HCT116 (cell line): ENCODE results near the gene PRG2. TPM values are rescaled to one million over a fixed set of nuclear protein-coding genes. Genes with fewer than 3 reads are reported as not detected.

Source experiments
- ATAC-seq: fragments of 200-7000 bp; cut with Tn5 transposase; 2 replicates; pipeline ENCODE4 v1.9.1; 2020; ENCODE audit warnings: mild to moderate bottlenecking, moderate library complexity
- BruUV-seq: library from RNA; stranded (reverse); fragments of 400-500 nt; replicated peaks from 2 replicates; lab custom pipeline; 2021; lab: Mats Ljungman, UMichigan
- CTCF ChIA-PET: fragments of 300-600 bp; sonication (Branson Sonifier 250); formaldehyde crosslinking; loops from one replicate; lab custom pipeline; 2021; ENCODE audit warnings: antibody characterized with exemption; lab: Charles Lee
- POLR2A ChIA-PET: fragments of 300-600, 350-600 bp; sonication (Branson Sonifier 250); formaldehyde crosslinking; loops from one replicate; lab custom pipeline; 2021; ENCODE audit warnings: antibody characterized with exemption; lab: Charles Lee
- RAD21 ChIA-PET, 2 experiments: fragments of 300-600 bp; sonication (Branson Sonifier 250); formaldehyde crosslinking; loops; one replicate each; lab custom pipeline; 2023; ENCODE audit warnings: low total read pairs in 2 of 2; ENCODE audit not compliant: uncharacterized antibody in 2 of 2, unreplicated experiment in 2 of 2, low non-redundant PET in 1 of 2; lab: Charles Lee
- DNase-seq: peaks from one replicate; pipeline ENCODE4 v3.0.0-alpha.2; 2010; ENCODE audit warnings: low read depth, low spot score
- H2AFZ ChIP-seq: fragments of 200-600 bp; shearing (Covaris generic), sonication (generic); 2 replicates; pipeline ENCODE4 v1.6.1; 2017; ENCODE audit warnings: low read depth, mixed run types, mixed read lengths, antibody characterized with exemption, low read length; ENCODE audit not compliant: poor library complexity, severe bottlenecking
- H3K27ac ChIP-seq: 2 replicates; pipeline ENCODE4 v1.5.1; 2012; ENCODE audit warnings: low read depth, low read length
- H3K27me3 ChIP-seq: fragments of 200-600 bp; sonication (generic); 2 replicates; pipeline ENCODE4 v1.6.1; 2016; ENCODE audit warnings: mixed run types, low read length, mixed read lengths; ENCODE audit not compliant: insufficient read depth
- H3K36me3 ChIP-seq, 2 experiments: fragments of 200-500 bp in 1 of 2; fragments of 200-600 bp in 1 of 2; sonication (Bioruptor generic) in 1 of 2; sonication (generic) in 1 of 2; 2 replicates each; pipeline versions ENCODE4 v1.5.1 to v1.6.1; 2014 to 2016; ENCODE audit warnings: low read length in 2 of 2, inconsistent platforms in 1 of 2, mixed read lengths in 1 of 2, mixed run types in 1 of 2; ENCODE audit not compliant: insufficient read depth in 2 of 2, control insufficient read depth in 1 of 2
- H3K4me1 ChIP-seq, 2 experiments: fragments of 200-600 bp in 1 of 2; sonication (generic) in 1 of 2; 2 replicates each; pipeline versions ENCODE4 v1.5.1 to v1.6.1; 2012 to 2017; ENCODE audit warnings: low read length in 2 of 2, inconsistent platforms in 1 of 2, mild to moderate bottlenecking in 1 of 2, mixed read lengths in 1 of 2, mixed run types in 1 of 2, moderate library complexity in 1 of 2; ENCODE audit not compliant: insufficient read depth in 2 of 2, control insufficient read depth in 1 of 2
- H3K4me2 ChIP-seq: fragments of 200-600 bp; sonication (generic); 2 replicates; pipeline ENCODE4 v1.6.1; 2017; ENCODE audit warnings: mixed run types, low read length, mixed read lengths
- H3K4me3 ChIP-seq, 2 experiments: fragments of 200-600 bp in 1 of 2; sonication (generic) in 1 of 2; replicated peaks in 1 of 2; 2 replicates each; pipeline ENCODE4 v1.5.1; 2011 to 2016; ENCODE audit warnings: low read length in 2 of 2, control low read depth in 1 of 2, low read depth in 1 of 2, mild to moderate bottlenecking in 1 of 2, mixed read lengths in 1 of 2, mixed run types in 1 of 2
- H3K79me2 ChIP-seq: fragments of 200-600 bp; sonication (generic); 2 replicates; pipeline ENCODE4 v1.6.1; 2017; ENCODE audit warnings: mild to moderate bottlenecking, mixed run types, low read length, moderate library complexity, mixed read lengths; ENCODE audit not compliant: insufficient read depth
- H3K9ac ChIP-seq: fragments of 200-600 bp; sonication (generic); 2 replicates; pipeline ENCODE4 v1.6.1; 2016; ENCODE audit warnings: low read length, mixed read lengths
- H3K9me2 ChIP-seq: fragments of 200-600 bp; sonication (generic), shearing (Covaris generic); 2 replicates; pipeline ENCODE4 v1.6.1; 2017; ENCODE audit warnings: mixed run types, mild to moderate bottlenecking, moderate library complexity; ENCODE audit not compliant: insufficient read depth
- H3K9me3 ChIP-seq, 2 experiments: fragments of 200-500 bp in 1 of 2; fragments of 200-600 bp in 1 of 2; sonication (Bioruptor generic) in 1 of 2; sonication (generic) in 1 of 2; 2 replicates each; pipeline ENCODE4 v1.6.1; 2014 to 2017; ENCODE audit warnings: low read length in 2 of 2, mixed read lengths in 2 of 2, inconsistent platforms in 1 of 2, low read depth in 1 of 2, mild to moderate bottlenecking in 1 of 2, mixed run types in 1 of 2, moderate library complexity in 1 of 2; ENCODE audit not compliant: control insufficient read depth in 1 of 2, insufficient read depth in 1 of 2
- H4K20me1 ChIP-seq: fragments of 200-600 bp; sonication (generic), shearing (Covaris generic); 2 replicates; pipeline ENCODE4 v1.6.1; 2017; ENCODE audit warnings: mixed run types, mild to moderate bottlenecking, moderate library complexity; ENCODE audit not compliant: insufficient read depth
- ATF3 ChIP-seq: IDR thresholded peaks from 2 replicates; pipeline ENCODE4 v1.6.1; 2012
- CBX3 ChIP-seq: IDR thresholded peaks from 2 replicates; pipeline ENCODE4 v1.6.1; 2012; ENCODE audit warnings: low read depth
- CEBPB ChIP-seq: IDR thresholded peaks from 2 replicates; pipeline ENCODE4 v1.6.1; 2012; ENCODE audit warnings: low read depth
- ELF1 ChIP-seq: IDR thresholded peaks from 2 replicates; pipeline ENCODE4 v1.6.1; 2012; ENCODE audit warnings: low read depth, borderline replicate concordance
- EZH2 ChIP-seq: fragments of 200-600 bp; sonication (generic); IDR thresholded peaks from 2 replicates; pipeline ENCODE4 v1.6.1; 2017; ENCODE audit warnings: antibody characterized with exemption, mixed run types
- POLR2AphosphoS5 ChIP-seq: IDR thresholded peaks from 2 replicates; pipeline ENCODE4 v1.6.1; 2011; ENCODE audit warnings: mild to moderate bottlenecking, low read depth, low read length, moderate library complexity
- RAD21 ChIP-seq: IDR thresholded peaks from 2 replicates; pipeline ENCODE4 v1.6.1; 2012; ENCODE audit warnings: low read depth, mild to moderate bottlenecking
- REST ChIP-seq: IDR thresholded peaks from 2 replicates; pipeline ENCODE4 v1.6.1; 2012; ENCODE audit warnings: low read depth
- intact Hi-C: fragments of 100-400 bp; cut with micrococcal nuclease; formaldehyde crosslinking; loops from 2 replicates; pipeline ENCODE4 v1.10.0; 2022
- total RNA-seq: library from RNA; stranded (reverse); gene quantifications from one replicate; pipeline ENCODE4 v1.2.1, GENCODE V29; 2021; ENCODE audit not compliant: unreplicated experiment

PRG2 gene
- total RNA-seq, 1 experiment from 2014 or later = 0.81 TPM

- no peak for TF ChIP-seq REST
- TF ChIP-seq ATF3 = no peak
- no peak for TF ChIP-seq CEBPB
- TF ChIP-seq CBX3 = no peak
- no peak for TF ChIP-seq RAD21
Measured at GRCh38 chr11:57421805-57422204, 31.4 kb upstream of the PRG2 start (continued).

- no TSS peak for BruUV-seq
- RAD21 ChIA-PET = no interaction called here
- H3K4me1 ChIP-seq = peaks cover 4 to 8% of the 10 kb centered on the region in 2 experiments; a peak in 2 of 4 replicates
- H2AFZ ChIP-seq = no peak overlapping the region
- H3K9me3 ChIP-seq = no peaks in the 10 kb centered on the region
- TF ChIP-seq ATF3 = no peak
- TF ChIP-seq ELF1 = no peak
- no peak for TF ChIP-seq EZH2
- TF ChIP-seq POLR2AphosphoS5 = no peak
- TF ChIP-seq, all 23 proteins: peak for 0
- ChIA-PET CTCF (no interaction called here), POLR2A (interaction anchor here (0.6 kb wide), 1 partner anchor 291 kb away, joined by 6 read pairs; the partner anchor contains the start of genes MED19 and TMX2)
- ATAC-seq (no peak), DNase-seq (no peak)
- Histone ChIP-seq H3K4me2 (no peak overlapping the region), H3K27ac (no peak overlapping the region), H3K9me2 (no peaks in the 10 kb centered on the region), H3K4me3 (no peak overlapping the region), H3K79me2 (peaks cover 5% of the 10 kb centered on the region; the same call in 1 of the 2 replicates), H3K27me3 (no peaks in the 10 kb centered on the region; the same call in 1 of the 2 replicates), H3K9ac (no peak overlapping the region), H3K36me3 (peaks cover 0 to 2% of the 10 kb centered on the region in 2 experiments; a peak in 1 of 4 replicates), H4K20me1 (no peaks in the 10 kb centered on the region)
- intact Hi-C loops = no loop called here
Measured at GRCh38 chr11:57421066-57421465, 30.6 kb upstream of the PRG2 start.
